Activated effector memory CD4-positive, alpha-beta T cell treated with anti-CD3 and anti-CD28 coated beads, Interleukin-2, amount 50 U/mL, for 16 hours (primary cell): ENCODE data around the gene SOWAHB.
"Not testable (repeated sequence)": the region's sequence is repeated elsewhere in the genome, so short reads cannot be mapped to it uniquely, and the experiment has no call there.

ENCODE experiments used
- DNase-seq: peaks from one replicate; pipeline ENCODE4 v3.0.0-alpha.2; 2020

Gene SOWAHB

DNA sequence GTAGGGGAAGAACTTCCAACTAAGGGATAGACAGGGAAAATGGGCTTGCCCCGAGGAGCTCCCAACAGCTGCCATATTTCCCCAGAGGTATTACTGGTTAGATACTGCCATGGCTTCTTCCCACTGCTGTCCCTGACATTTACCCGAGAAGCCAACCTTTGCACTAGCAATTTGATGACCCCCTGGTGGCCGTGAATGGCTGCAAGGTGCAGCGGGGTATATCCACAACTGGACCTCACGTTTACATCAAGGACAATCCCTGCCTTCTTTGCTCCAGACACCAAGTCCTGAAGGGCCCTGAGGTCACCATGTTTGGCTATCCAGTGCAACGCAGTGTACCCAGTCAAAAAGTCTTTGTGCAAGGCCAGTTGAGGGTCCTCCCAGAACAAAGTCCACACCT, 2.3 kb downstream of the SOWAHB start:
- no peak for DNase-seq

GRCh38 chr4:76894537-76895255, 3.2 kb downstream of the SOWAHB start:
- DNase-seq = no peak

- DNase-seq = no peak
Observed at GRCh38 chr4:76892601-76893000, 5.3 kb downstream of the SOWAHB start.

- DNase-seq = no peak
Observed at GRCh38 chr4:76892001-76892400, 5.9 kb downstream of the SOWAHB start.

DNA sequence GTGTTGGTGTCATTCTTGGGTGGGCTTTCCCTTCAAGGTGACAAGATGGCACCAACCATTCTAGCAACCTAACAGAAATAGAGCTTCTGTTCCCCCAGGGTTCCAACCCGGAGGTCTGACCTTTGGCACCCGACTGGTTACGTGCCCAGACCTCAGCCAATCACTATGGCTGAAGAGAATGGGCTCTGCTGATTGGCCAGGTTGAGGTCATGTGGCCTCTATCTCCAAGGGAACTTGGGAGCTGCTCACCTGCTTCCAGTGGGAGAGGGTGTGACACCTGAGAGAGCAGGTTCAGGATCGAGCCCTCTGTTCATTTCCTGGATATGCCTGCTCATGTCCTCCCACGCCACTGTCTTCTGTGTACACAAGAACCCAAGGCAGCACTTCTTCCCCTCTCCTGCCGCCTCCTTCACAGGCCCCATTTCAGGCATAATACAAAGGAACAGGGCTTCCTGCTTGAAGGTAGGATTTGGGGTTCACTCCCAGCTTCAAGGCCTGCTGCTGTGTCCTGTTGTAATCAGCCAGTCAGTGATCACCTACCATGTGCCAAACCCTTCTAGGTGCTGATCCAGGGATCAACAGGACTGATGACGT, 11.0 kb downstream of the SOWAHB start:
- DNase-seq = no peak

DNA sequence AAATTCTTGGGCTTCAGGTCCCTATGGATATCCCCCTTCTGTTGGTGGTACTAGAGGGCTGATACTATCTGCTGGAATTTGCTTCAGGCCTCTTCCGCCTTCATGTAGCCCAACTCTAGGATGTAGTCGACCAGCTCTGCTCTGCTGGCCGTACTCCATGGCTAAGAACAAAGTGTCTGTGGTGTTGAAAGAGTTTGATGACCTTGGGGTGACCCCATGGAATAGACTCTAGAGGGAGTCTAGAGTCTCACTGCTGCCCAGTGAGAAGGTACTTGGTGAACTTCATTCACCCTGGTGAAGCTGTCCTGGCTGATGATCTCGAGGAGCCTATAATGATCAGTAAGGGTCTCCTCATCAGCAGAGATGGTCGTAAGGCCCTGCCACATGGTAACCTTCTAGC, 11.7 kb downstream of the SOWAHB start:
- DNase-seq = no peak

DNA sequence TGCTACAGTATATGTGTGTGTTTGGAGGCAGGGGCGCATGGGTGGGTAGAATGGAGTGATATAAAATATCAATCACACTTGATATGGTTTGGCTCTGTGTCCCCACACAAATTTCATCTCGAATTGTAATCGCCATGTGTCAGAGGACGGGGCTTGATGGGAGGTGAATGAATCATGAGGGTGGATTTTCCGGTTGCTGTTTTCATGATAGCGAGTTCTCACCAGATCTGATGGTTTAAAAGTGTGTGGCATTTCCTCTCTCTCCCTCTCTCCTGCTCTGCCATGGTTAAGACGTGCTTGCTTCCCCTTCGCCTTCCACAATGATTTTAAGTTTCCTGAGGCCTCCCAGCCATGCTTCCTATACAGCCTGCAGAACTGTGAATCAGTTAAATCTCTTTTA, 14.8 kb downstream of the SOWAHB start:
- DNase-seq = no peak

GRCh38 chr4:76882630-76883029, 15.3 kb downstream of the SOWAHB start:
- DNase-seq = no peak

DNA sequence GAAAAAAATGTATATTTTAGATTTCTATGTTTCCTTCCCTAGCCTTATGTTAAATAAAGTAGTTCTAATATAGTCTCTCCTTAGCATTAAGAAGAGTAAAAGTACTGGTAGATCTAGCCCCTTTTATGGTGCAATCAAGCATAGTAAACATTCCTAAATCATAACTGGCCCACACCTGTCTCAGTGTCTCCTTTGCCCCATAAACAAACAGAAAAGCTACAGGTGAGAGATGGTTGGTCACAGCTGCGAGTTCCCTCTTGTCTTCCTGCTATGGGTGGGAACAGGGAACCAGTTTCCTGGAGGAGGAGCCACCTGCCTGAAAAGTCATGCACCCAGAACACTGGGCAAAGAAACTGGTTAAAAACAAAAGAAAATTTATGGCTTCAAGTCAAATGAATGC, 16.6 kb downstream of the SOWAHB start:
- DNase-seq = no peak

DNA sequence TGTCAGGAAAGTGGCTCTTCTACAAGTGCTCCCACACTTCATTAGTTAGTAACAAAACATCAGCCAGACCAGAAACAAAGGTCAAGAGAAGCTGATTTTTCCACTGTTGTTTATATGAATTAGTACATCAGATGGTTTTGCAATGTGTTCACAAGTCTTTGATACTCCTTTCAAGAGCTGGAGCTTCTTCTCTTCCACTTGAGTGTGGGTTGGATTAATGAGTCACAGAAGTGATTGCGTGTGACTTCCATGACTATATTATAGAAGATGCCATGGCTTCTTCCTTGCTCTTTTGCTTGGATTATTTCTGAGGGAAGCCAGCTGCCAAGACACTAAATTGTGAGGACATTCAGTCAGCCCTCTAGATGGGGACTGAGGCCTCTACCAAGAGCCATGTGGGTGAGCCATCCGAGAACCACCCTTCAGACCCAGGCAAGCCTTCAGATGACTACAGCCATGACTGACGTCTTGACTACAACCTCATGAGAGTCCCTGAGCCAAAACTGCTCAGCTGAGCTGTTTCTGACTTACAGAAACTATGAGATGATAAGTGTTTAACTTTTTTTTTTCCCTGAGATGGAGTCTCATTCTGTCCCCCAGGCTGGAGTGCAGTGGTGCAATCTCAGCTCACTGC, 18.1 kb downstream of the SOWAHB start:
- no peak for DNase-seq

DNA sequence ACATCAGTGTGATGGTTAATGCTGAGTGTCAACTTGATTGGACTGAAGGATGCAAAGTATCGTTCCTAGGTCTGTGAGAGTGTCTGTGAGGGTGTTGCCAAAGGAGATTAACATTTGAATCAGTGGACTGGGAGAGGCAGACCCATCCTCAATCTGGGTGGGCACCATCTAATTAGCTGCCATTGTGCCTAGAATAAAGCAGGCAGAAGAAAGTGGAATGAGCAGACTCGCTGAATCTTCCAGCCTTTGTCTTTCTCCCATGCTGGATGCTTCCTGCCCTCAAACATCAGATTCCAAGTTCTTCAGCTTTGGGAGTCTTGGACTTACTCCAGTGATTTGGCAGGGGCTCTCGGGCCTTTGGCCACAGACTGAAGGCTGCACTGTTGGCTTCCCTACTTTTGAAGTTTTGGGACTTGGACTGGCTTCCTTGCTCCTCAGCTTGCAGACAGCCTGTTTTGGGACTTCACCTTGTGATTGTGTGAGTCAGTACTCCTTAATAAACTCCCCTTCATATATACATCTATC, 19.2 kb downstream of the SOWAHB start:
- not testable (repeated sequence) for DNase-seq

DNA sequence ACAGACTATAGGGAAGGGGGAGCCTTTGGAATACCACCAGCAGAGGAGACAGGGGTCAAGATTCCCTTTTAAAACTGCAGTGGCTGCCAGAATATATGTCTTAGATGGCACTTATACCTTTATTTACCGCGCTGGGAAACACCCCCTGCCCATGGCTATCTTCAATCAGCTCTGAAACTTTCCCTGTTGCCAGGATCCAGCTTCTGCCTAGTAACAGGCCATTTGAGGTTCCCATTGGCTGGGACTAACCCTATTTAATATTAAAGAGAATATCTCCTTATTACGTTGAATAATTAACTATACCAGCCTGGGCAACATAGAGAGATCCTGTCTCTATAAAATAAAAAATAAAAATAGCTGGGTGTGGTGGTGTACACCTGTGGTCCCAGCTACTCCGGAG, 23.8 kb downstream of the SOWAHB start:
- no peak for DNase-seq

- no peak for DNase-seq
Observed at GRCh38 chr4:76873495-76873894, 24.4 kb downstream of the SOWAHB start.

DNA sequence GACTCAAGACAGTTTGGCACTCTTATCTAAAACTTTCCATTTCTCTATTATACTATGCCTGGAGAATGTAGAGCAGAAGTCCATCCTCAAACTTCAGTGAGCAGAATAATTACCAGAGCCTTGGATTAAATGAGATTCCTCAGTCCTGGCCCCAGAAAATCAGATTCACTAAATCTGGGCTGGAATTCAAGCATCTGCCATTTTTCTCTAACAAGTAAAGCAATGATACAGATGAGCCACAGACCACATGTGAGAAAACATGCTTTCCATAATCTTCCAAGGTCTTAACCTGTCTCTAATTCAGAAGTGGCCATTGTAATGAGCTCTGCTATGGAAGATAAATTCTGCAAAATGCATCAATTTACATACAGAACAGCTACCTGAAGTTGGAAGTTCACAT, 25.4 kb downstream of the SOWAHB start:
- no peak for DNase-seq

GRCh38 chr4:76868780-76869179, 29.2 kb downstream of the SOWAHB start:
- DNase-seq = not testable (repeated sequence)

DNA sequence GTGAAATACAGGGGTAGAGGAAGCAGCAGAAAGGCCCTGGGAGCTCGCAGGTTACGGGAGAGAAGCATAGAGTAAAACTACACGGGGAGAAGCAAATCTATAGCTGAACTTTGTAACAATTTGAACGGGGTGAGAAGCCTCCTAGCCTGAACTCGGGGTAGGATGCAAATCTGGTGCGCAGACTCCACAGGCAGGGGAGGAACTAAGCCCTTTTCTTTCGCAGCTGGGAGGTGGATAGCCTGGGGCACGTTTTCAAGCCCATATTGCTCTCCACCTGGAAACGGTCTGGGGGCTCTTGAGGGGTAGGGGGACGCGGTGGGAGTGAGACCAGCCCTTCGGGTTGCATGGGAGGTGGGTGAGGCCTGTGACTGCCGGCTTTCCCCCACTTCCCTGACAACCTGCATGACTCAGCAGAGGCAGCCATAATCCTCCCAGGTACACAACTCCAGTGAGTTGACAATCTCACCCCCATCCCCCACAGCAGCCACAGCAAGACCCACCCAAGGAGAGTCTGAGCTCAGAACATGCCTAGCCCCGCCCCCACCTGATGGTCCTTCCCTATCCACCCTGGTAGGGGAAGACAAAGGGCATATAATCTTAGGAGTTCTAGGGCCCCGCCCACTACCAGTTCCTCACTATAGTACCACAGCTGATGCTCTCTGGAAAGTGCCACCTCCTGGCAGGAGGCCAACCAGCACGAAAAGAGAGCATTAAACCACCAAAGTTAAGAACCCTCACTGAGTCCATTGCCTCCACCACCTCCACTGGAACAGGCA, 29.9 kb downstream of the SOWAHB start:
- DNase-seq = no peak

DNA sequence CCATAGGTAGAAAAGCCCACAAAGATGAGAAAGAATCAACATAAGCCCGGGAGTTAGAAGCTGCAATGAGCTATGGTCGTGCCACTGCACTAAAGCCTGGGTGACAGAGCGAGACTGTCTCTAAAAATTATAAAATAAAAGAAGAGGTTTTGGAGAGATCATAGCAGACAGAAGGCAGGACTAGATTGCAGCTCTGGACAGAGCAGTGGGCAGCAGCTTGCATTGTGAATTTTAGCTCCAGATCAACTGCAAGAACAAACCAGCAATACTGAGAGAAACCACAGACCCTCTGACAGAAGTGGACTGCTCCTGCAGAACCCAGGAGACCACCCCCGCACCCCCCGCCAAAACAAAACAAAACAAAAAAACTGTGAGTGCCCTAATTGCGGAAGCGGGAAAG, 30.6 kb downstream of the SOWAHB start:
- DNase-seq = no peak

DNA sequence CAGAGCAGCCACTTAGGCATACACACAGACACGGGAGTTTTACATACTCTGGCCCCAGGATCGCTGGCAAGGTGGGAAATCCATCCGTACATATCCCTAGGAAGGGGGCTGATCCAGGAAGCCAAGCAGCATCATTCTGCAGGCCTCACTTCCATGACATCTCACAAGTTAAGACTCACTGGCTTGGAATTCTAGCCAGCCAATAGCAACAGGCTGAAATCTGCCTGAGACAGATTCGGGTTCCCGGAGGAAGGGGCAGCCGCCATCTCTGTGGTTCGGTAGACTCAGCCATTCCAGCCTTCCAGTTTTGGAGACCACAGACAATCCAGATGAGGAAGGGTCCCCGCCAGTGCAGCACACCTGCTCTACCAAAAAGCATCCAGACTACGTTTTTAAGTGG, 31.3 kb downstream of the SOWAHB start:
- no peak for DNase-seq

DNA sequence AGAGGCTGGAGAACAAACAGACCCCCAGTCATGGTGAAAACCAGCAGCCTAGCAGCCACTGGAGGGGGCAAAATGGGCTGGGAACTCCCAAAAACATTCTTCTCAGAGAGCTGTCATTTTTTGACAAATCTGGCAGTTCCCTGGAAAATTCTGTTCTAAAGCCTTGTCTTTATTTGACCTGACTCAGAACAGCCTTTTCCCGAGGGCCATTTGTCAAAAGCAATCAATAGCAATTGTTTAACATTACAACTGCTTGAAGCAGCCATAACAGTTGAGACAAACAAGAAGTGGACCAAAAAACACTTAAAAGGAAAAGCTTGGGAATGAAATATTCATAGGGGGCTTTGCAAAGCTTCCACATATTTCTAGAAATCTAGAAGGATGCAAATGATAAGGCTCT, 39.6 kb downstream of the SOWAHB start:
- no peak for DNase-seq

DNA sequence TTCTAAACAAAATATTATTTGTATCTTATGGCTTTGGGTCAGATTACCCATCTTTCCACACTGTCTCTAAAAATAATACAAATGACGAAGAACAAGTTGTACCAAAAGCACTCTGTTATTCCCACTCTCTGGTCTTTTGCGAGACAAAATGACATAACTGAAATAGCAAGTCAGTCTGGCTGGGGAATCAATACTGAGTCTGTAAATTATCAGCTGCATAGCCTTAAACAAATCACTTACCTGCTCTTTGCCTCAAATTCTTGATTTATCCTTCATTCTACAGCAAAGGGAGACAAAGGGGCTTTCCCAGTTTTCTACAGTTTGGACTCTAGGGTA, 40.9 kb downstream of the SOWAHB start:
- DNase-seq = no peak

GRCh38 chr4:76856243-76857073, 41.5 kb downstream of the SOWAHB start:
- DNase-seq = no peak

GRCh38 chr4:76854858-76855257, 43.1 kb downstream of the SOWAHB start:
- DNase-seq = no peak

GRCh38 chr4:76851375-76851774, 46.6 kb downstream of the SOWAHB start:
- no peak for DNase-seq
